Adrenal gland (tissue), 5 donors: Measurements from ENCODE around the gene MED20.

Experiments
- POLR2A ChIP-seq, 2 donors: fragments of 450-650 bp; IDR thresholded peaks; one replicate each; pipeline ENCODE4 v1.6.1; 2017; ENCODE audit warnings: antibody characterized with exemption in 2 of 2, mild to moderate bottlenecking in 2 of 2, moderate library complexity in 1 of 2
- TF ChIP-seq, protein P1 (sequence below), 6 experiments: fragments of 450-650 bp in 4 of 6; fragments of 200-600 bp in 2 of 6; sonication (generic) in 1 of 6; IDR thresholded peaks; 1 replicate in 5 of 6; 2 replicates in 1 of 6; pipeline versions ENCODE4 v1.5.1 to v1.8.0; 2016 to 2021; ENCODE audit warnings: antibody characterized with exemption in 6 of 6, mild to moderate bottlenecking in 2 of 6, moderate library complexity in 1 of 6
- donor health status: DM: no; HTN: no; CAD: no.

- TF ChIP-seq, protein P1, sequence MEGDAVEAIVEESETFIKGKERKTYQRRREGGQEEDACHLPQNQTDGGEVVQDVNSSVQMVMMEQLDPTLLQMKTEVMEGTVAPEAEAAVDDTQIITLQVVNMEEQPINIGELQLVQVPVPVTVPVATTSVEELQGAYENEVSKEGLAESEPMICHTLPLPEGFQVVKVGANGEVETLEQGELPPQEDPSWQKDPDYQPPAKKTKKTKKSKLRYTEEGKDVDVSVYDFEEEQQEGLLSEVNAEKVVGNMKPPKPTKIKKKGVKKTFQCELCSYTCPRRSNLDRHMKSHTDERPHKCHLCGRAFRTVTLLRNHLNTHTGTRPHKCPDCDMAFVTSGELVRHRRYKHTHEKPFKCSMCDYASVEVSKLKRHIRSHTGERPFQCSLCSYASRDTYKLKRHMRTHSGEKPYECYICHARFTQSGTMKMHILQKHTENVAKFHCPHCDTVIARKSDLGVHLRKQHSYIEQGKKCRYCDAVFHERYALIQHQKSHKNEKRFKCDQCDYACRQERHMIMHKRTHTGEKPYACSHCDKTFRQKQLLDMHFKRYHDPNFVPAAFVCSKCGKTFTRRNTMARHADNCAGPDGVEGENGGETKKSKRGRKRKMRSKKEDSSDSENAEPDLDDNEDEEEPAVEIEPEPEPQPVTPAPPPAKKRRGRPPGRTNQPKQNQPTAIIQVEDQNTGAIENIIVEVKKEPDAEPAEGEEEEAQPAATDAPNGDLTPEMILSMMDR (IDR thresholded peaks at IDR 0.05): no peak
- no peak for TF ChIP-seq POLR2A (IDR thresholded peaks at IDR 0.05)
Observed at GRCh38 chr6:41927253-41927652, 6.3 kb upstream of the MED20 start.
